ENCODE data around the gene DPAGT1. TPM values are rescaled to one million over a fixed set of nuclear protein-coding genes. Genes with fewer than 3 reads are reported as not detected.

DPAGT1 gene
- total RNA-seq, 1 experiment from 2014 or later: 63.5 TPM

DNA sequence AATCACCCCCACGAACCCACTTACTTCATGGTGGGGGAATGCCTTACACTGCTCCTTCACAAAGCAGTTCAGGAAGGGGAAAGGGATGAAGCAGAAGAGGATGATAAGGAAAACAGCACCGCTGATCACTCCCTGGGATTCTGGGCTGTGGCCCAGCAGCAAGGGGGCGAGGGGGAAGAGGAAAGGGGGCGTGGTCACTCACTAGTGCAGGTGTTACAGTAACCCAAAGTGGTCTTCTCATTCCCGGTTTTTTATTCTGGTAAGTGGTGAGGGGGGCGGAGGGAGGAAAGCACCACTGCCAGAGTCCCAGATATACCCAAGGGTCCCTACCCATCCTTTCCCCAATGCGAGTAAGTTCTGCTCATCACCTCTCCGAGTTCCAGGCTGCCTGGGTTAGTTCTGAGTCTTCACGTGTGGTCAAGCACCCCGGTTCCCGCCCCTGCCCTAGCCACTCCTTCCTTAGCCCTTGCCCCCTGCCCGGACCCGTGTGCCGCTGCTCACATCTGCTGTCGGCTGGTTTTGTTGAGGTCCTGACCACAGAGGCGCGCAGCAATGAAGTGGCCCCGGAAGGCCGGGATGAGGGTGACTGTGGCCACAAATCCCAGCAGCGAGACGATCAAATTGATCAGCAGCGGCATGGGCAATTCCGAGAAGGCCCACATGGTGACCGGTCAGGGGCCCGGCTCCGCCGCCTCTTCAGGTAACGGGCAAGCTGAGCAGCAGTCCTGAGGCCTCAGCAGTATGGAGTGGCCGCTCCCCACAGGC lies 477 bp downstream of the DPAGT1 start:
- Mint-ChIP-seq H3K27me3 (ENCODE audit: low read depth) (no peaks in the 10 kb centered on the region; the same call in 1 of the 2 replicates), H3K27ac (peak overlapping the region; percentile 100), H3K36me3 (peaks cover 27% of the 10 kb centered on the region), H3K4me1 (peaks cover 30% of the 10 kb centered on the region), H3K9me3 (no peaks in the 10 kb centered on the region), H3K4me3 (peak overlapping the region; percentile 92)
- POLR2A ChIA-PET: interaction anchor here (0.6 to 1.9 kb wide), 12 partner anchors 9 to 309 kb away, joined by 3 to 19 read pairs (median 3); partner anchors contain the start of genes HMBS, HYOU1, RPS25 and TRAPPC4
- CTCF ChIA-PET: interaction anchor here (0.6 to 1.9 kb wide), 17 partner anchors 9 to 239 kb away, joined by 3 to 15 read pairs (median 6); partner anchors contain the start of genes ABCG4, CBL, HINFP and HMBS
- ATAC-seq: peak; percentile 43
- peak; percentile 61 for DNase-seq (ENCODE audit: low spot score)
- TF ChIP-seq ZNF416 (CRISPR knock-in tag; IDR thresholded peaks at IDR 0.05): no peak
- TF ChIP-seq, protein P1, sequence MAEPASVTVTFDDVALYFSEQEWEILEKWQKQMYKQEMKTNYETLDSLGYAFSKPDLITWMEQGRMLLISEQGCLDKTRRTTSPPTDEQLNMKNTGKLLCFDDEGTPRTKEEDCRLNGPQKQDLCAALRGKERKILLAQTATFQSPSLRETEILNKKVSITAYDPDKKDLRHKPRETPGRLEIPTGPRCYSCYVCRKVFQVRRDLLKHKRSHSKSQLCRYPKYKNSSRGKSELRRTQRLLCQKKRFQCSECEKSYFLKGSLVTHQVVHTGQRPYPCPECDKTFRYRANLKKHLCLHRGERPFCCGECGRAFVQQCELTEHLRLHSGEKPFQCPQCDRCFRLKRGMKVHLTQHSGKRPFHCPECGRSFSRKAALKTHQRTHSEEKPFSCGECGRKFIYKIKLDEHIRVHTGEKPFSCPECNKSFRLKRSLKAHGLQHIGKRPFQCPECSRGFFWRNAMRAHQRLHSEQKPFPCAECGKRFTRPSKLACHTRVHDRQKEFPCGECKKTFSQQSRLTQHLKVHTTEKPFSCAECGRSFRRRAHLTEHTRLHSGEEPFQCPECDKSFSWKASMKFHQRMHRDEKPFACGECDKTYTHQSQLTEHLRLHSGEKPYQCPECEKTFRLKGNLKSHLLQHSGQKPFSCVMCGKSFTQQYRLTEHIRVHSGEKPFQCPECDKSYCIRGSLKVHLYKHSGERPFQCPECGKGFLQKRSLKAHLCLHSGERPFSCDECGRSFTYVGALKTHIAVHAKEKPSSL (CRISPR knock-in tag; conservative IDR thresholded peaks at IDR 0.05): no peak
- TF ChIP-seq FOXK1 (CRISPR knock-in tag; IDR thresholded peaks at IDR 0.05): peak; percentile 51; the same call in 1 of the 2 replicates
- no peak for TF ChIP-seq ZNF671 (CRISPR knock-in tag; IDR thresholded peaks at IDR 0.05)
- TF ChIP-seq, protein P2, sequence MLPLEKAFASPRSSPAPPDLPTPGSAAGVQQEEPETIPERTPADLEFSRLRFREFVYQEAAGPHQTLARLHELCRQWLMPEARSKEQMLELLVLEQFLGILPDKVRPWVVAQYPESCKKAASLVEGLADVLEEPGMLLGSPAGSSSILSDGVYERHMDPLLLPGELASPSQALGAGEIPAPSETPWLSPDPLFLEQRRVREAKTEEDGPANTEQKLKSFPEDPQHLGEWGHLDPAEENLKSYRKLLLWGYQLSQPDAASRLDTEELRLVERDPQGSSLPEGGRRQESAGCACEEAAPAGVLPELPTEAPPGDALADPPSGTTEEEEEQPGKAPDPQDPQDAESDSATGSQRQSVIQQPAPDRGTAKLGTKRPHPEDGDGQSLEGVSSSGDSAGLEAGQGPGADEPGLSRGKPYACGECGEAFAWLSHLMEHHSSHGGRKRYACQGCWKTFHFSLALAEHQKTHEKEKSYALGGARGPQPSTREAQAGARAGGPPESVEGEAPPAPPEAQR (CRISPR knock-in tag; IDR thresholded peaks at IDR 0.05): no peak
- TF ChIP-seq TEAD1 (CRISPR knock-in tag; IDR thresholded peaks at IDR 0.05): no peak
- TF ChIP-seq, protein P3, sequence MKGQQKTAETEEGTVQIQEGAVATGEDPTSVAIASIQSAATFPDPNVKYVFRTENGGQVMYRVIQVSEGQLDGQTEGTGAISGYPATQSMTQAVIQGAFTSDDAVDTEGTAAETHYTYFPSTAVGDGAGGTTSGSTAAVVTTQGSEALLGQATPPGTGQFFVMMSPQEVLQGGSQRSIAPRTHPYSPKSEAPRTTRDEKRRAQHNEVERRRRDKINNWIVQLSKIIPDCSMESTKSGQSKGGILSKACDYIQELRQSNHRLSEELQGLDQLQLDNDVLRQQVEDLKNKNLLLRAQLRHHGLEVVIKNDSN (CRISPR knock-in tag; IDR thresholded peaks at IDR 0.05): no peak
- TF ChIP-seq SP1 (CRISPR knock-in tag; conservative IDR thresholded peaks at IDR 0.05): no peak
- no peak for TF ChIP-seq ZBTB21 (CRISPR knock-in tag; IDR thresholded peaks at IDR 0.05; ENCODE audit: borderline replicate concordance)
- TF ChIP-seq ZNF138 (CRISPR knock-in tag; conservative IDR thresholded peaks at IDR 0.05): no peak
- TF ChIP-seq, protein P4, sequence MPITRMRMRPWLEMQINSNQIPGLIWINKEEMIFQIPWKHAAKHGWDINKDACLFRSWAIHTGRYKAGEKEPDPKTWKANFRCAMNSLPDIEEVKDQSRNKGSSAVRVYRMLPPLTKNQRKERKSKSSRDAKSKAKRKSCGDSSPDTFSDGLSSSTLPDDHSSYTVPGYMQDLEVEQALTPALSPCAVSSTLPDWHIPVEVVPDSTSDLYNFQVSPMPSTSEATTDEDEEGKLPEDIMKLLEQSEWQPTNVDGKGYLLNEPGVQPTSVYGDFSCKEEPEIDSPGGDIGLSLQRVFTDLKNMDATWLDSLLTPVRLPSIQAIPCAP (CRISPR knock-in tag; IDR thresholded peaks at IDR 0.05): 0 out of 2 replicates have a peak, but pooled peaks have one; percentile 23
- no peak for TF ChIP-seq SMAD4 (CRISPR knock-in tag; IDR thresholded peaks at IDR 0.05)
- no peak for TF ChIP-seq RORB (CRISPR knock-in tag; IDR thresholded peaks at IDR 0.05)
- no peak for TF ChIP-seq CREB1 (CRISPR knock-in tag; IDR thresholded peaks at IDR 0.05)
- TF ChIP-seq, protein P5, sequence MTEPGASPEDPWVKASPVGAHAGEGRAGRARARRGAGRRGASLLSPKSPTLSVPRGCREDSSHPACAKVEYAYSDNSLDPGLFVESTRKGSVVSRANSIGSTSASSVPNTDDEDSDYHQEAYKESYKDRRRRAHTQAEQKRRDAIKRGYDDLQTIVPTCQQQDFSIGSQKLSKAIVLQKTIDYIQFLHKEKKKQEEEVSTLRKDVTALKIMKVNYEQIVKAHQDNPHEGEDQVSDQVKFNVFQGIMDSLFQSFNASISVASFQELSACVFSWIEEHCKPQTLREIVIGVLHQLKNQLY (CRISPR knock-in tag; IDR thresholded peaks at IDR 0.05): no peak
- TF ChIP-seq, protein P6, sequence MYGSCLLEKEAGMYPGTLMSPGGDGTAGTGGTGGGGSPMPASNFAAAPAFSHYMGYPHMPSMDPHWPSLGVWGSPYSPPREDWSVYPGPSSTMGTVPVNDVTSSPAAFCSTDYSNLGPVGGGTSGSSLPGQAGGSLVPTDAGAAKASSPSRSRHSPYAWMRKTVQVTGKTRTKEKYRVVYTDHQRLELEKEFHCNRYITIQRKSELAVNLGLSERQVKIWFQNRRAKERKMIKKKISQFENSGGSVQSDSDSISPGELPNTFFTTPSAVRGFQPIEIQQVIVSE (CRISPR knock-in tag; IDR thresholded peaks at IDR 0.05; ENCODE audit: borderline replicate concordance): no peak
- TF ChIP-seq, protein P7, sequence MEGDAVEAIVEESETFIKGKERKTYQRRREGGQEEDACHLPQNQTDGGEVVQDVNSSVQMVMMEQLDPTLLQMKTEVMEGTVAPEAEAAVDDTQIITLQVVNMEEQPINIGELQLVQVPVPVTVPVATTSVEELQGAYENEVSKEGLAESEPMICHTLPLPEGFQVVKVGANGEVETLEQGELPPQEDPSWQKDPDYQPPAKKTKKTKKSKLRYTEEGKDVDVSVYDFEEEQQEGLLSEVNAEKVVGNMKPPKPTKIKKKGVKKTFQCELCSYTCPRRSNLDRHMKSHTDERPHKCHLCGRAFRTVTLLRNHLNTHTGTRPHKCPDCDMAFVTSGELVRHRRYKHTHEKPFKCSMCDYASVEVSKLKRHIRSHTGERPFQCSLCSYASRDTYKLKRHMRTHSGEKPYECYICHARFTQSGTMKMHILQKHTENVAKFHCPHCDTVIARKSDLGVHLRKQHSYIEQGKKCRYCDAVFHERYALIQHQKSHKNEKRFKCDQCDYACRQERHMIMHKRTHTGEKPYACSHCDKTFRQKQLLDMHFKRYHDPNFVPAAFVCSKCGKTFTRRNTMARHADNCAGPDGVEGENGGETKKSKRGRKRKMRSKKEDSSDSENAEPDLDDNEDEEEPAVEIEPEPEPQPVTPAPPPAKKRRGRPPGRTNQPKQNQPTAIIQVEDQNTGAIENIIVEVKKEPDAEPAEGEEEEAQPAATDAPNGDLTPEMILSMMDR (IDR thresholded peaks at IDR 0.05): no peak
- TF ChIP-seq, protein P8, sequence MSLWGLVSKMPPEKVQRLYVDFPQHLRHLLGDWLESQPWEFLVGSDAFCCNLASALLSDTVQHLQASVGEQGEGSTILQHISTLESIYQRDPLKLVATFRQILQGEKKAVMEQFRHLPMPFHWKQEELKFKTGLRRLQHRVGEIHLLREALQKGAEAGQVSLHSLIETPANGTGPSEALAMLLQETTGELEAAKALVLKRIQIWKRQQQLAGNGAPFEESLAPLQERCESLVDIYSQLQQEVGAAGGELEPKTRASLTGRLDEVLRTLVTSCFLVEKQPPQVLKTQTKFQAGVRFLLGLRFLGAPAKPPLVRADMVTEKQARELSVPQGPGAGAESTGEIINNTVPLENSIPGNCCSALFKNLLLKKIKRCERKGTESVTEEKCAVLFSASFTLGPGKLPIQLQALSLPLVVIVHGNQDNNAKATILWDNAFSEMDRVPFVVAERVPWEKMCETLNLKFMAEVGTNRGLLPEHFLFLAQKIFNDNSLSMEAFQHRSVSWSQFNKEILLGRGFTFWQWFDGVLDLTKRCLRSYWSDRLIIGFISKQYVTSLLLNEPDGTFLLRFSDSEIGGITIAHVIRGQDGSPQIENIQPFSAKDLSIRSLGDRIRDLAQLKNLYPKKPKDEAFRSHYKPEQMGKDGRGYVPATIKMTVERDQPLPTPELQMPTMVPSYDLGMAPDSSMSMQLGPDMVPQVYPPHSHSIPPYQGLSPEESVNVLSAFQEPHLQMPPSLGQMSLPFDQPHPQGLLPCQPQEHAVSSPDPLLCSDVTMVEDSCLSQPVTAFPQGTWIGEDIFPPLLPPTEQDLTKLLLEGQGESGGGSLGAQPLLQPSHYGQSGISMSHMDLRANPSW (CRISPR knock-in tag; conservative IDR thresholded peaks at IDR 0.05; ENCODE audit: low read depth): no peak
- TF ChIP-seq SMAD3 (CRISPR knock-in tag; IDR thresholded peaks at IDR 0.05; ENCODE audit: borderline replicate concordance): no peak
- TF ChIP-seq, protein P9, sequence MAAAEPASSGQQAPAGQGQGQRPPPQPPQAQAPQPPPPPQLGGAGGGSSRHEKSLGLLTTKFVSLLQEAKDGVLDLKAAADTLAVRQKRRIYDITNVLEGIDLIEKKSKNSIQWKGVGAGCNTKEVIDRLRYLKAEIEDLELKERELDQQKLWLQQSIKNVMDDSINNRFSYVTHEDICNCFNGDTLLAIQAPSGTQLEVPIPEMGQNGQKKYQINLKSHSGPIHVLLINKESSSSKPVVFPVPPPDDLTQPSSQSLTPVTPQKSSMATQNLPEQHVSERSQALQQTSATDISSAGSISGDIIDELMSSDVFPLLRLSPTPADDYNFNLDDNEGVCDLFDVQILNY (CRISPR knock-in tag; IDR thresholded peaks at IDR 0.05): 0 out of 2 replicates have a peak, but pooled peaks have one; percentile 38
- TF ChIP-seq, protein P10, sequence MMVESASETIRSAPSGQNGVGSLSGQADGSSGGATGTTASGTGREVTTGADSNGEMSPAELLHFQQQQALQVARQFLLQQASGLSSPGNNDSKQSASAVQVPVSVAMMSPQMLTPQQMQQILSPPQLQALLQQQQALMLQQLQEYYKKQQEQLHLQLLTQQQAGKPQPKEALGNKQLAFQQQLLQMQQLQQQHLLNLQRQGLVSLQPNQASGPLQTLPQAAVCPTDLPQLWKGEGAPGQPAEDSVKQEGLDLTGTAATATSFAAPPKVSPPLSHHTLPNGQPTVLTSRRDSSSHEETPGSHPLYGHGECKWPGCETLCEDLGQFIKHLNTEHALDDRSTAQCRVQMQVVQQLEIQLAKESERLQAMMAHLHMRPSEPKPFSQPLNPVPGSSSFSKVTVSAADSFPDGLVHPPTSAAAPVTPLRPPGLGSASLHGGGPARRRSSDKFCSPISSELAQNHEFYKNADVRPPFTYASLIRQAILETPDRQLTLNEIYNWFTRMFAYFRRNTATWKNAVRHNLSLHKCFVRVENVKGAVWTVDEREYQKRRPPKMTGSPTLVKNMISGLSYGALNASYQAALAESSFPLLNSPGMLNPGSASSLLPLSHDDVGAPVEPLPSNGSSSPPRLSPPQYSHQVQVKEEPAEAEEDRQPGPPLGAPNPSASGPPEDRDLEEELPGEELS (CRISPR knock-in tag; IDR thresholded peaks at IDR 0.05): no peak
- no peak for TF ChIP-seq JUN (CRISPR knock-in tag; IDR thresholded peaks at IDR 0.05)

All from WTC11 (cell line).